HG02798 (cell line): ENCODE data around the gene GAB4.

Experiments
- ATAC-seq: cut with Tn5 transposase; IDR thresholded peaks from one replicate; pipeline ENCODE4 v1.9.1; 2021; ENCODE audit warnings: mild to moderate bottlenecking; ENCODE audit not compliant: unreplicated experiment, poor library complexity

The GAB4 gene

DNA sequence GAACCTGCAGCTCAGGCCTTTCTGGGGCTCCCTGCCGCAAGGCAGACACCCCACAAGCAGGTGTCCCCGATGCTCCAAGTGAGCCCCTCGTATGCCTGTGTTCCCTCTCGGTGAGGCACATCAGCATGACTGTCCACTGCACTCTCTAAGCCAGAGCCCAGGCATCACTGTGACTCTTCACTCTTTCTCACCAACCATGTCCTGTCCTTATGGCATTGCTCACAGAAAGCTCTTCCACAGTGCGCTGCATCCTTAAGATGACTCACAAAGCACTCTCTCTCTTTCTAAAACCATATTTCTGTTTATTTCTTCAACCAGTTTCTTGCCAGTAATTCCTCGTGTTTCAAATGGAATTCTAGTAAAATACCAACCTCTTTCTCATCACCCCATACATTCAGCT is 18.1 kb downstream of the GAB4 start:
- no peak for ATAC-seq

DNA sequence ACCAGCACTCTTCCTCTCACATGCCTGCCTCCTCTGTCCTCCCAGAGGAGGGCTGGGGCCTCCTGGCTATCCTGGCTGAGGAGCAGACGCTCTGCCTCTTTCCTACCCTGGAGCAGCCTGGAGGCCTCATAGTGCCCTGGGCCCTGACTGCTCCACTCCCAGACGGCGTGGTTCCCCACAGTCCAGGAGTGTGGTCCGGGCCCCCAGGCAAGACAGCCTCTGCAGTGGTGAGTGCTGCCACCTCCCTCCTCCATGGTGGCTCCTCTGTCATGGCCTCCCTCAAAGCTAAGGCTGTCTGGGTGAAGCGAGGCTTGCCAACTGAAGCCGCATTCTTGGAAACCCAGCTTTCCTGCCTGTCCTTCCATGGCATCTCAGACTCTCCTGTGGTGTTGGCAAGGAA is 19.8 kb downstream of the GAB4 start:
- ATAC-seq, result no peak

DNA sequence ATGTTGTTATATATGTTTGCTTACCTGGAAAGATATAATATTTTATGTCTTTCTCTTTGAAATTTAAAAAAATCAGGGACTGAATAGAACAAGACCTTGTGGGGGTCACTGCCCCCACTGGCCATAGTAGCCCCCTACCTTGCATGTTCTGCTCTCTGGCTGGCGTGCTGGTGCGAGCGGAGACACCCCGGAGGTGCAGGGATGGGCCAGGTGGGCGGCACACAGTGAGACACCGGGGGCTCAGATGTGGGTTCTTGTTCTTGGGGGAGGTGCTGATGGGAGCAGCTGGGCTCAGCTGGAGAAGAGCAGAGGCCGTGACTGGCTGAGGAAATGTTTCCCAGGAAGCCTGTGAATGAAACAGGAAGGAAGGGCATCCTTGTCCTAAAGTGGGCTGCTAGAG is 20.2 kb downstream of the GAB4 start:
- ATAC-seq, result no peak

DNA sequence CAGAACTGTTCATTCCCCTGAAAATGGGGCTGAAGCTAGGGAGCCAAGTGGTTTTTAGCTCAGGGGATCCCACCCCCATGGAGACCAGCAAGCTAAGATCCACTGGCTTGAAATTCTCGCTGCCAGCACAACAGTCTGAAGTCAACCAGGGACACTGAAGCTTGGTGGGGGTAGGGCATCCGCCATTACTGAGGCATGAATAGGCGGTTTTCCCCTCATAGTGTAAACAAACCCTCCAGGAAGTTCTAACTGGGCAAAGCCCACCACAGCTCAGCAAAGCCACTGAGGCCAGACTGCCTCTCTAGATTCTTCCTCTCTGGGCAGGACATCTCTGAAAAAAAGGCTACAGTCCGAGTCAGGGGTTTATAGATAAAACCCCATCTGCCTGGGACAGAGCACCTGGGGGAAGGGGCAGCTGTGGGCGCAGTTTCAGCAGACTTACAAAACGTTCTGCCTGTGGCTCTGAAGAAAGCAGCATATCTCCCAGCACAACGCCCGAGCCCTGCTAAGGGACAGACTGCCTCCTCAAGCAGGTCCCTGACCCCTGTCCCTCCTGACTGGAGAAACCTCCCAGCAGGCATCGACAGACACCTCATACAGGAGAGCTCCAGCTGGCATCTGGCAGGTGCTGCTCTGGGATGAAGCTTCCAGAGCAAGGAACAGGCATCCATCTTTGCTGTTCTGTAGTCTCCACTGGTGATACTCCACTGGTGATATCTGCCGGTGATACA is 32.7 kb downstream of the GAB4 start:
- ATAC-seq, result no peak

DNA sequence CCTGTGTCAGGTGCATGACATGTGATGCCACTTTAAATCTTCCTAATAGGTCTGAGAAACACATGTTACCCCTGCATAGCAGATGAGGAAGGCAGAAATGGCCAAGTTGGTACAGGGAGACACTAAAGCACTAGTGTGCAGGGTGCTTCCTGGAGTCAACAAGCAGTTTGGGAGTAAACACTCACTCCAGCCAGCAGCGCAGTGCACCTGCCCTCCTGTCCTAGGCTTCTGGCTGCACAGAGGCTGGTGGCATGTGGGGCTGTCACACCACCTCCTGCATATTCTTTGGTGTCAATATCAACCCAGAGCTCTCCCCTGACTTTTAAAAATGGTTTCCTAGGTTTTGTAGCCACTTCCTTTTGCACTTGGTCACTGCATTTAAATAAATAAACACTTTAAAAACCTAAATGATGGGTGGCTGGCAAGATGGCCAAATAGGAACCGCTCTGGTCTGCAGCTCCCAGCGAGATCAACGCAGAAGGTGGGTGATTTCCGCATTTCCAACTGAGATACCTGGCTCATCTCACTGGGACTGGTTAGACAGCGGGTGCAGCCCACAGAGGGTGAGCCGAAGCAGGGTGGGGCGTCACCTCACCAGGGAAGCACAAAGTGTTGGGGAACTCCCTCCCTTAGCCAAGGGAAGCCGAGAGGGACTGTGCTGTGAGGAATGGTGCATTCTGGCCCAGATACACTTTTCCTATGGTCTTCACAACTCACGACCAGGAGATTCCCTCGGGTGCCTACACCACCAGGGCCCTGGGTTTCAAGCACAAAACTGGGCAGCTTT is 33.5 kb downstream of the GAB4 start:
- no peak for ATAC-seq

DNA sequence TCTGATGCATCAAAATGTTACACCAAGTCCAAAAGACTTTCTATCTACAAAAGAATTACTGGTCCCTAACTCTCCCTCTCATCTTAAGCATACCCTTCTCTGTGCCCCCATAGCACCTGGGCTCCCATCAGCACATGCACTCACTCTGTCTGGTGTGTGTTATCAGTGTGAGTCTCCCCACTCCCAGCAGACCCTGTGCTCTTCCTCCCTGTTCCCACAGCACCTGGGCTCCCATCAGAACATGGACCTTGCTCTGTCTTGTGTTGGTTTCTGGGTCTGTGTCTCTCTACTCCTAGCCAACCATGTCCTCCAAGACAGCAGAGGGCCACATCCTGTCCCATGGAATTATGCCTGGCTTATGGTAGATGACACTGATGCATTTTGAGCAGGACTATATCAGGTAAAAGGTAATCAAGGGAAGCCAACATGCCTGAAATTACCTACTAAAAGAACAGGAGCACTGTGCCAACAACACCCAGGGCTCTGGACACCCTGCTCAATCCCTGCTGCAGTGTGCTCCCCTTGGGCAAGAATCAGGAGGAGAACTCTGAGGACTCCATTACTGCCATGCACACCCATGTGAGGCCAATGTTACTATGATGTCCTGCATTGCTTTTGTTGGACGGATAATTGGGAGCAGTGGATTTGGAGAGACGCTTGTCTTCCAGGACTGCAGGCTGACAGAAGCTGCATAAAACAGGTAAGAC is 34.3 kb downstream of the GAB4 start:
- no peak for ATAC-seq

DNA sequence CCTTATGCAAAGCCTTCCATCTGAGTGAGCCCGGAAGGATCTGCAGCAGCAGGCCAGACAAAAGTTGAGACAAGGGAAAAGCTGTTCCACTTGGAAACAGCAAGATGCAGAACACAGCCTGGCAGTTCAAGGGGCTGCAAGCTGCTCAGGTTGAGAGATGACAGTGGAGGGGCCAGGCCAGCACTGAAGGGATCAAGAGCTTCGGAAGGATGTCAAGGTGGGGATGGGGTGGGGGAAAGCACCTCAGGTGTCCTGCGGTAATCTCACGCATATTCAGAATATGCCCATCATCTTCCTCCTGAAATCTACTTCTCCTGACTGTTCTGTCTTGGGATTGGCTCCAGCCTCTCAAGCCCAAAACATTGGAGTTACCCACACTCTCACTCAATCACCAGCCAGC is 35.7 kb downstream of the GAB4 start:
- ATAC-seq, result no peak

DNA sequence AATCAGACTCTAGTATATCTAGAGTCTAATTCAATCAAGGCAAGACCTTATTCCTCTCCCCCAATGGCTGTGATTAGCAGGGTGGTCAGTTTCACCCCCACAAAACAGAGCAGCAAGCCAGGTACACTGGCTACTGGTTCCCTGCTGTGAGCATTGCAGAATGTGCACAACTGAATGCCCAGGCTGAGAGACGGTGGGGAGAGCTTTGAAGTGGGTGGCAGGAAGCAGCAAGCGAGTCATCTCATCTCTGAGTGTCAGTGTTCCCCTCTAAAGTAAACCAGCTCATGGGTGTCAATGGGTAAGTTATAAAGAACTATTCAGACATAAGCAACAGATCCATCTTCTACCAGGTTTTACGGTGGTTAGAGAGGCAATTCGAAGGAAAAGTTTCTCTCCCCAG is 37.6 kb downstream of the GAB4 start:
- ATAC-seq, result no peak

DNA sequence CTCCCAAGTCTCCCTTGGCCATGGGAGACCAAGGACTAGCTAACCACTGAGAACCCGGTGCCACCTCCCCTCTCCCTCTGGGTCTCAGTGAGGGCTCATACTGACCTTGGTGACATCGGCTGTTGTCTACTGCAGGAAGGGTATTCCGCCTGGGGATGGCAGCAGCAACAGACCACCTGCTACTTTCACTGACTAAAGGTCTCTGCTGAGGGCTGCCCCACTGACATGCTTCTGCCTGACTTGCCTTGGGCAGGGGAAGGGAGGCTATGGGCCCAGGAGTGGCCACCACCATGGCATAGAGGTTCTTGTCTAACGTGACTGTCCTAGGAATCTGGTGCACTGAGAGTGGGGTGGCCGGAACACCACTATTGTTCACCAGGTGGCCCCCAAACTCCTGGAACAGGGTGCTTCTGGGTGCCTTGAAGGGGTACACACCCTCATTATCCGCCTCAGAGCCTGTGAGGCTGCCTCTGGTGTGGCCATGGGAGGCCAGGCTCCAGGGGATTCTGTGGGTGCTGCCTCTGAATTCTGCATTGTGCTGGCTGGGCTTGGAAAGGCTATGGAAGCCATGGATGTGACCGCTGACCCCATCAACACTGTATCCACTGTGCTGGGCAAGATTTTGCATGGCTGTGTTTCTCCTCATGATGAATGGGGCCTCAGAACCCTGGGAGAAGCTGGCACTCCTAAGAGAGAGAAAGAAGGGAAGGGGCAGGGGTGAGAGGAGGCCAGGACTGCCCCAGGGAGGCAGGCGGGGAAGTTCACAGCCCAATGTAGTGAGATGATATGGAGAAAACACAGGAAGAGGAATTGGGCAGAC is 38.3 kb downstream of the GAB4 start:
- no peak for ATAC-seq

DNA sequence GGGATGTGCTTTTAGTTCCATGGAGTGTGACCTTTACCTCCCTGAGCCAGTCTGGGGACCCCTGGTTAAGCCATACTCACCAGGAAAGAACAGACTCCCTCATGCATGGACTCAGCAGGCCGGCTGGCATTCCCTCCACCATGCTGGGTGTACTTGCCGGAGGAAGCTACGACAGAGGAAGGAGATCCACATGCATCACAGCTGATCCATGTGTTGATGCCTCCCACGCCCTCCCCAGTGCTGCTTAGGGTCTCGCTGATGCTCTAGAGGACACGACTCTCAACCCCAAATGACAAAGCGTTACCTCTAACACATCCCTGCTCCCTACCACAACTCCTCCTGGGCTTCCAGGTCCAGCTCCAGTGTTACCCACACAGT is 39.8 kb downstream of the GAB4 start:
- no peak for ATAC-seq

DNA sequence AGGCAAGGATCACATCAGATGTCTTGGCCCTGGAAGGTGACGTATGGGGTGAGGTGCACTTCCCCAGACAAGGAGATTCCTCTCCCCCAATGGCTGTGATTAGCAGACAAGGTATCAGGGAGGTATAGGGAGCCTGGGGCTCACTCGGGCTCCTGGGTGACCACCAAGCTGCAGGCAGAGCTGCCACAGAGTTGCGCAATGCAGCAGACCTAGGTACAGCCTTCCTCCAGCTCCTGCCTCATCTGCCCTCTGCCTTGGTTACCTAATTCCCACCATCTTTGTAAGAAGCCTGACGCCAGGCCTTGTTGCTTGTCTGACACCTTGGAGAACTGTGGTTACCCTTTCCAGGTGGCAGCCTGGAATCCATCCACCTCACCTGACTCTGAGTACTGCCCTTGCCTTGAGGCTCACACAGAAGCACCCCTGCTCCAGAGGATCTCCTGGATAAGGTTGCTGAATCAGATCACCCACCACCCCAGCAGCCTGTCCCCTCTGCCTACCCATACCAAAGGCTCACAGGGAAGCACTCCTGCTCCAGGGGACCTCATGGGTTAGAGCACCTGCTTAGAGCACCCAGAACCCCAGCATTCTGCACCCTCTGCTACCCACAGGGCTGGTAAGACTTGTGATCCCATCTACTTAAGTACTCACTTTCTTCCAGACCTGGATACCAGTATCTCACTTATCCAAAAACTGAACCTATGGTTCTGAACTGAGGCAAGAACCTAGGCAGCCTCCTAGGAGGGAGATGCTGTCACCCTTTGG is 40.4 kb downstream of the GAB4 start:
- no peak for ATAC-seq

DNA sequence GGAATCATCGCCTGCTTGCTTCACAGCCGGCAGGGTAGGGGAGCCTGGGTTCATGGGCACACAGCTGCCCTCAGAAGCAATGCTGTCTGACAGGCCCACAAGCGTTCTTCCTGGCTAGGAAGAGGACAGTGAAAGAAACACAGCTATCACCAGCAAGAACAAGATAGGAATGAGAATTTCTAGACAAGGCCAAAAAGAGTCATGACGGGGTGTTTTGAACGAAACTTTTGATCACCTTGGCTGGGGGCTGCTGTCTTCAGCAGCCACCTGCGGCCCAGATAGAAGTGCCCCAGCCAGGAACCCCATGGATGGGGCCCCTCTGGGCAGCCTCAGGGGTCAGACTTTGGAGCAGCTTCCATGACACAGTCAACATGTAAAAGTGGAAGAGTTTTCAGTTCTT is 41.8 kb downstream of the GAB4 start:
- ATAC-seq, result no peak

DNA sequence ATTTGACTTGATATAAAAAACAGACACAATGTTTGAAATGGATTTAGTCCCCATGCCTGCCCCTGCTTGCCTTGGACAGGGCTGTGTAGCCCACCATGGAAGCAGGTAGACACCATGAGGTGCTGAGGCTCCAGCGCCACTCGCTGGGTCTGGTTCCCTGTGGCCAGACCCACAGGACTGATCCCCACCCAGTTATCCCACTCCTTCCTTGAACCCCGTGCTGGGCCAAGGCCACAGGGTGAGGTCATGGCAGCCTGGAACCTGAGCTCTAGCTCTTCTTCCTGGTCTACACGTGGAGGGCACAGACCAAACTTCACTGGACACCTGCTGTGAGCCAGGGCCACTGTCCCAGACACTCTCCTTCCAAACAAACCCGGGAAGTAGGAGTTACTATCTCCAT is 42.5 kb downstream of the GAB4 start:
- no peak for ATAC-seq

DNA sequence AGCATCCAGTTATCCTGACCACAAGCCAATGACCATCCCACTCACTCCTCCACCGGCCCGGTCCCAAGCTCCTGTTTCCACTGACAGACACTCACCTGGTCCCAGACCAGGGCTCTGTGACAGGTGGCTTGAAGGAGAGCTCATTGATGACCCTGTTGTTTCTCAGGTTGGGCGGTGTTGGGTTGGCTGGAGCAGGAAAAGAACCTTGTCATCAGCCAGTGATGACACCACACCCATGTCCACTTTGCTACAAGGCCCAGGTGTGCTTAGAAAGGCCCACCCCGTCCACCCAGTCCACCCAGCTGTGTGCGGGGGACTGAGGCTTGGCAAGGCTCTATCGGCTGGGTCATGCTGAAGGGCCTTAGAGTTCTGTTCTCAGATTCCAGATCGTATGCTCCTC is 42.9 kb downstream of the GAB4 start:
- ATAC-seq, result no peak

DNA sequence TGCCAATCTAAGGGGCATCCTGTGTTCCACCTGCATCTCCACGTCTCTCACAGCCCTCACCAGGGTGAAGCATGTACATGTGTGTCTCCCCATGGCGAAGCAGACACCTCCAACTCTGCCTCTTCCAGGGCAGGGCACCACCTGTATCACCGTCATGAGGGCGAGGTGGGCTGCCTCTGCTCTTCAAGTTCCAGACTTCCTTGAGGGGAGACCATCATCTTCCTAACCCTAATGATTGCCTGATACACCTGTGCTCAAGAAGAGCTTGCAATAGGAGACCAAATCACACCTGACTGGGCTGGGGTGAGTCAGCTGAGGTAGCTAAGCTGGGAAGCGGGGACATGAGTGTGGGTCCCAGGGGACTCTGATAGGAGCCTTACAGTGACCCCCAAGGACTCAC is 43.7 kb downstream of the GAB4 start:
- no peak for ATAC-seq

DNA sequence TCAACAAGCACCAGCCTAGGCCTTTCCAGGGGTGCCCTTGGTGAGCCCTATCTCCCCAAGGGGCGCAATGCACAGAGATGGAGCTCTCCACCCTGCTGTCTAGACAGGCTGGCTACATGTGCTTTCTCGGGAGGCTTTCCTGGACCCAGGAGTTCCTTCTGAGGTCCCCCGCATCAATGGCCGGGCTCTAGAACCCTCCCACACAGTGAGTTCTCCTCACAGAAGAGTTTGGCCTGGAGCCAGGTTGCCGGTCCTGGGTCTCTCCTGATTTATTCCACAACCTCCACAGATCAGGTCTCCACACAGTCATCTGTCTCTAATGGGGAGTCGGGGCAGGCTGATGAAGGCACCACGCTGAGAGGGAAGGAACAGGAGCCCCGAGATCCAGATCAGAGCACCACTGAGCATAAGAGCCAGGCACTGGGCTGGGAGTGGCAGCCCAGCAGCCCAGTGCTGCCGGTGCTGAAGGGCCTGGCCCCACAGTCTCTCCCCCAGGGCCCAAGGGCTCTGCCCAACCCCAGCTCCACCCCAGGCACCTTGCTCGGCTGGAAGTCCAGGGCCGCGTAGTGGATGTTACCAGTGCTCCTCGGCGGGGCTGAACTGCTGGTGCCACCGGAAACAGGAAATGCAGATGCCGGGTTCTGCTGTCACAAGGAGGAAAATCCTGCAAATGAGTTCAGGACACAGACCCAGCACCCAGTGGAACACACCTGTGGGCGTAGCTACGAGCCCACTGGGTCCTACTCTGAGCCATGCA is 44.7 kb downstream of the GAB4 start:
- ATAC-seq, result no peak

DNA sequence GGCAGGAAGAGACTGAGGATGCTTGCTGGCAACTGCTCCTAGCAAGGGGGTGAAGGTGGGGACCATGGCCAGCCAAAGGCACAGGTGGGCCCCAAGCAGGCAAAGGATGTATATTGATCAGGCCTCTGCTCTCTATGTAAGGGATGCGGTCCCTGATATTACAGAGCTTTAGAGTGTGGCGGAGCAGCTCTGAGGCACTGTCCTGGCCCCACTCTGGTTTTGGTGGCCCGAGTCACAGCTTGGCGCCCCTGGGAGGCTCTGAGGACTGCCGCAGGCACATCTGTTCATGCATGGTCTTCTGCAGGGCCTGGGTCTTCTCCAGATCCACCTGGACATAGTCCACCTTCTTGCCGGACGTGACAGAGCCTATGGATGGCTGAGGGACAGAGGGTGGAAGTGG is 45.5 kb downstream of the GAB4 start:
- ATAC-seq, result no peak

DNA sequence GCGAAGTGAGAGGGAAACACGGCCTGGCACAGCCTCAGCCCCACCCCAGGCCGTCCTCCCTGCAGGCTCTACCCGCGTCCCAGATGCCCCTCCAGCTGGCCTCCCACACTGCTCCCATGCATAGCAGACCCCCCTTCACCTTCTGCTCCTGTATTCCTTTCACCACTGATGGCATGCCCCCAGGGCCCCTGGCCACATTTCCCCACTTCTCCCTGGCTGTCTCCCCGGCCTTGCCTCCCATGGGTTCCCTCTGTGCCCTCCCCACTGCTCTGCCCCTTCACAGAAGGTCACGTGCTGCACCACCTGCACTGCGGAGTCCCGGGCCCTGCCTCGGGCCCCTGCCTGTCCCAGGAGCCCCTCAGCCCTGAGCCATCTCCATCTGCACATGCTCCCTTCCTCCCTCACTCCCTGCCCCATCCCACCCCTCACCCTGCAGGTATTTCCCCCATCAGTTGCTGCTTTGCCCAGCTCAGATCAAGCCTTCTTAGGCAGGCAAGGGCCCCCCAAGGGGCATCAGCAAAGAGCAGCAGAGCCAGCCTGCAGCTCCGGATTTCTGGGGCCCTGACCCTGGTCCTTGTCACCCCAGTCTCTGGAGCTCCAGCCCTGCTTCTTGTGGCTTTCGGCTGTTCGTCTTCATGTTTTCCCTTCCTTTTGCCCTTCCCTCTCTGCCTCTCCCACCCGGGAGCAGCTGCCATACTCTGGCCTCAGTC is 46.4 kb downstream of the GAB4 start:
- ATAC-seq, result no peak

DNA sequence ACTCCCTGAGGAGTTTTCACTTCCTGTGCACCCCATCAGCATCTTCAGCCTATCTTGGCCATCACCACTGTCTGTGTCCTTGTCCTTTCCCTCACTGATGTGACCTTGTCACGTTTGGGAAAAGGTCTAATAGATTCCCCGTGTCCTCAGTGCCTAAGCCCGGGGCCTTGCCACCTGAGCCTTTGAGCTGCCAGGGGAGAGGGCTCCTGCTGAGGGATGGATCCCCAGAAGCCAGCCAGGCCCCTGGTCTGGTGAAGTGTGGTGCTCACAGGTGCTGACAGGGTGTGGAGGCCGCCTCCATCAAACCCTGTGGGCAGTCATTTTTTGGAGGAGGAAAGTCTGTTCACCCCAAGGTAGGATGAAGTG is 47.2 kb downstream of the GAB4 start:
- no peak for ATAC-seq
